HepG2 (cell line): Measurements from ENCODE around the gene SNX3. TPM values are rescaled to one million over a fixed set of nuclear protein-coding genes. Genes with fewer than 3 reads are reported as not detected.

ENCODE experiments used
- ESRRA ChIP-seq: sonication (generic); formaldehyde crosslinking; IDR thresholded peaks from 2 replicates; pipeline ENCODE4 v1.5.1; 2020; ENCODE audit warnings: mild to moderate bottlenecking, low read depth, missing genetic modification reagents
- HCFC1 ChIP-seq: fragments of 150-350 bp; IDR thresholded peaks from 2 replicates; pipeline ENCODE4 v1.6.1; 2014; ENCODE audit warnings: low read depth, low read length
- MED1 ChIP-seq: sonication (generic); formaldehyde crosslinking; IDR thresholded peaks from 2 replicates; pipeline ENCODE4 v1.4.0; 2020; ENCODE audit warnings: missing genetic modification reagents
- NFE2L2 ChIP-seq: fragments of 150-350 bp; IDR thresholded peaks from 2 replicates; pipeline ENCODE4 v1.6.1; 2014; ENCODE audit warnings: low read length
- THAP11 ChIP-seq: IDR thresholded peaks from 2 replicates; pipeline ENCODE4 v1.6.1; 2016; ENCODE audit warnings: missing biosample characterization, missing genetic modification reagents
- ZEB1 ChIP-seq: IDR thresholded peaks from 2 replicates; pipeline ENCODE4 v1.6.1; 2012; ENCODE audit warnings: mild to moderate bottlenecking, low read depth, inconsistent platforms; ENCODE audit not compliant: insufficient replicate concordance
- ZFP36L1 ChIP-seq: sonication (generic); formaldehyde crosslinking; IDR thresholded peaks from 2 replicates; pipeline ENCODE4 v1.8.0; 2022; ENCODE audit warnings: mild to moderate bottlenecking, missing genetic modification reagents, moderate library complexity
- ZMYM2 ChIP-seq: sonication (generic); formaldehyde crosslinking; IDR thresholded peaks from 2 replicates; pipeline ENCODE4 v1.8.0; 2022; ENCODE audit warnings: mild to moderate bottlenecking, missing genetic modification reagents
- ZNF549 ChIP-seq: sonication (generic); formaldehyde crosslinking; IDR thresholded peaks from 2 replicates; pipeline ENCODE4 v1.5.0; 2020; ENCODE audit warnings: missing genetic modification reagents
- ZNF552 ChIP-seq: sonication (generic); formaldehyde crosslinking; IDR thresholded peaks from 2 replicates; pipeline ENCODE4 v1.9.0; 2022; ENCODE audit warnings: missing genetic modification reagents, mild to moderate bottlenecking, borderline replicate concordance
- ZNF879 ChIP-seq: sonication (generic); formaldehyde crosslinking; IDR thresholded peaks from 2 replicates; pipeline ENCODE4 v1.8.1; 2023; ENCODE audit warnings: missing genetic modification reagents
- ZSCAN29 ChIP-seq: sonication (generic); formaldehyde crosslinking; conservative IDR thresholded peaks from 2 replicates; pipeline ENCODE4 v1.4.0; 2020; ENCODE audit warnings: mild to moderate bottlenecking, missing genetic modification reagents
- polyA plus RNA-seq, 8 experiments: library from polyadenylated mRNA; depleted of rRNA in 3 of 8; stranded (reverse) in 7 of 8; unstranded in 1 of 8; fragments of >200 nt; fragmentation: Illumina TruSeq in 4 of 8; extraction: Trizol in 4 of 8; gene quantifications; 2 replicates each; pipeline versions ENCODE4 v1.2.1 to v1.2.3, GENCODE V29; 2011 to 2016; ENCODE audit warnings: low read depth in 4 of 8, missing spikeins in 1 of 8, mixed read lengths in 1 of 8; ENCODE audit not compliant: insufficient read depth in 1 of 8
- total RNA-seq, 5 experiments: library from RNA; depleted of rRNA; stranded (reverse); fragments of >200 nt; fragmentation: Illumina TruSeq; extraction: Trizol; gene quantifications; 2 replicates each; pipeline ENCODE4 v1.2.3, GENCODE V29; 2016; ENCODE audit warnings: low read depth in 1 of 5
- TF ChIP-seq, protein P1 (sequence below): sonication (generic); formaldehyde crosslinking; IDR thresholded peaks from 2 replicates; pipeline ENCODE4 v1.4.0; 2020; ENCODE audit warnings: missing genetic modification reagents
- TF ChIP-seq, protein P2 (sequence below): sonication (generic); formaldehyde crosslinking; conservative IDR thresholded peaks from 2 replicates; pipeline ENCODE4 v1.8.0; 2022; ENCODE audit warnings: missing genetic modification reagents
- TF ChIP-seq, protein P3 (sequence below): sonication (generic); formaldehyde crosslinking; IDR thresholded peaks from 2 replicates; pipeline ENCODE4 v1.8.1; 2023; ENCODE audit warnings: mild to moderate bottlenecking, inconsistent platforms, moderate library complexity, missing genetic modification reagents, borderline replicate concordance
- TF ChIP-seq, protein P4 (sequence below): sonication (generic); formaldehyde crosslinking; IDR thresholded peaks from 2 replicates; pipeline ENCODE4 v1.8.0; 2022; ENCODE audit warnings: mild to moderate bottlenecking, missing genetic modification reagents
- TF ChIP-seq, protein P5 (sequence below): IDR thresholded peaks from 2 replicates; pipeline ENCODE4 v1.6.1; 2016; ENCODE audit warnings: missing compliant biosample characterization, missing genetic modification reagents, borderline replicate concordance
- TF ChIP-seq, protein P6 (sequence below): fragments of 450-650 bp; IDR thresholded peaks from 2 replicates; pipeline ENCODE4 v1.6.1; 2017; ENCODE audit warnings: mild to moderate bottlenecking

The SNX3 gene
- total and polyA plus RNA-seq, 2 of the 13 experiments (the other 11 are each of a cell fraction or from before 2014, with no cell fraction given) = 84.9 to 226 TPM

DNA sequence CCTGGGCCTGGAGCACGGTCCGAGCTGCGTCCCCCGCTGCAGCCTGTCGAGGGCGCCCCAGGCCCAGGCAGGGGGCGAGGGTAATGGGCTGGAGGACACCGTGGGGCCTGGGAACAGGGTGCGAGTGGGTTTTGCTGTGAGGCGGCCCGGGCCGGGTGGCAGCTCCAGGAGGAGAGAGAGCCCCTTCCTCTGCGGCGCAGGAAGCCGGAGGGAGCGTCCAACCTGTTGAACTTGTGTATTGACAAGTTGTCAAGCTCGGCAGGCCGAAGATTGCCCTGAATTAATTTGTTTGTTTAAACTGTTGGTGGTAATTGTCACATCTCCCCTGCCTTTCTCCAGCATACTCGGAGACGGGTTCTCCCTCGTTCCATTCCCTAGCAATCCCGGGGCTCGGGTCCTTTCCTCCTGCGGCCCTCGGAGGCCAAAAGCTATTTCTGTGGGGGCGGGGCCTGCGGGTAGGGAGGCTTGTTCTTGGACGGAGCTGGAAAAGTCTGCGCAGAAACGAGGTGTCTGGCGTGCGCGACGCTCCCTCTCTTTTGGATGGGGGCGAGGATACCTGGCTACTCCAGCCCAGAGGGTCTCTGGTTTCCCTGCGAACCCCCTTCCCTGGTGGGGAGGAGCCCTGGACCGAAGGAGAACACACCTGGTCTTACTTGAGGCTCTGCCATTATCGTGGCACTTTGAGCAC is 85.1 kb downstream of the SNX3 start (continued):
- TF ChIP-seq, protein P1, sequence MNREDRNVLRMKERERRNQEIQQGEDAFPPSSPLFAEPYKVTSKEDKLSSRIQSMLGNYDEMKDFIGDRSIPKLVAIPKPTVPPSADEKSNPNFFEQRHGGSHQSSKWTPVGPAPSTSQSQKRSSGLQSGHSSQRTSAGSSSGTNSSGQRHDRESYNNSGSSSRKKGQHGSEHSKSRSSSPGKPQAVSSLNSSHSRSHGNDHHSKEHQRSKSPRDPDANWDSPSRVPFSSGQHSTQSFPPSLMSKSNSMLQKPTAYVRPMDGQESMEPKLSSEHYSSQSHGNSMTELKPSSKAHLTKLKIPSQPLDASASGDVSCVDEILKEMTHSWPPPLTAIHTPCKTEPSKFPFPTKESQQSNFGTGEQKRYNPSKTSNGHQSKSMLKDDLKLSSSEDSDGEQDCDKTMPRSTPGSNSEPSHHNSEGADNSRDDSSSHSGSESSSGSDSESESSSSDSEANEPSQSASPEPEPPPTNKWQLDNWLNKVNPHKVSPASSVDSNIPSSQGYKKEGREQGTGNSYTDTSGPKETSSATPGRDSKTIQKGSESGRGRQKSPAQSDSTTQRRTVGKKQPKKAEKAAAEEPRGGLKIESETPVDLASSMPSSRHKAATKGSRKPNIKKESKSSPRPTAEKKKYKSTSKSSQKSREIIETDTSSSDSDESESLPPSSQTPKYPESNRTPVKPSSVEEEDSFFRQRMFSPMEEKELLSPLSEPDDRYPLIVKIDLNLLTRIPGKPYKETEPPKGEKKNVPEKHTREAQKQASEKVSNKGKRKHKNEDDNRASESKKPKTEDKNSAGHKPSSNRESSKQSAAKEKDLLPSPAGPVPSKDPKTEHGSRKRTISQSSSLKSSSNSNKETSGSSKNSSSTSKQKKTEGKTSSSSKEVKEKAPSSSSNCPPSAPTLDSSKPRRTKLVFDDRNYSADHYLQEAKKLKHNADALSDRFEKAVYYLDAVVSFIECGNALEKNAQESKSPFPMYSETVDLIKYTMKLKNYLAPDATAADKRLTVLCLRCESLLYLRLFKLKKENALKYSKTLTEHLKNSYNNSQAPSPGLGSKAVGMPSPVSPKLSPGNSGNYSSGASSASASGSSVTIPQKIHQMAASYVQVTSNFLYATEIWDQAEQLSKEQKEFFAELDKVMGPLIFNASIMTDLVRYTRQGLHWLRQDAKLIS (CRISPR knock-in tag) = no peak
- no peak for TF ChIP-seq THAP11 (CRISPR knock-in tag)
- no peak for TF ChIP-seq NFE2L2
- TF ChIP-seq, protein P2, sequence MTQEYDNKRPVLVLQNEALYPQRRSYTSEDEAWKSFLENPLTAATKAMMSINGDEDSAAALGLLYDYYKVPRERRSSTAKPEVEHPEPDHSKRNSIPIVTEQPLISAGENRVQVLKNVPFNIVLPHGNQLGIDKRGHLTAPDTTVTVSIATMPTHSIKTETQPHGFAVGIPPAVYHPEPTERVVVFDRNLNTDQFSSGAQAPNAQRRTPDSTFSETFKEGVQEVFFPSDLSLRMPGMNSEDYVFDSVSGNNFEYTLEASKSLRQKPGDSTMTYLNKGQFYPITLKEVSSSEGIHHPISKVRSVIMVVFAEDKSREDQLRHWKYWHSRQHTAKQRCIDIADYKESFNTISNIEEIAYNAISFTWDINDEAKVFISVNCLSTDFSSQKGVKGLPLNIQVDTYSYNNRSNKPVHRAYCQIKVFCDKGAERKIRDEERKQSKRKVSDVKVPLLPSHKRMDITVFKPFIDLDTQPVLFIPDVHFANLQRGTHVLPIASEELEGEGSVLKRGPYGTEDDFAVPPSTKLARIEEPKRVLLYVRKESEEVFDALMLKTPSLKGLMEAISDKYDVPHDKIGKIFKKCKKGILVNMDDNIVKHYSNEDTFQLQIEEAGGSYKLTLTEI = no peak
- TF ChIP-seq, protein P3, sequence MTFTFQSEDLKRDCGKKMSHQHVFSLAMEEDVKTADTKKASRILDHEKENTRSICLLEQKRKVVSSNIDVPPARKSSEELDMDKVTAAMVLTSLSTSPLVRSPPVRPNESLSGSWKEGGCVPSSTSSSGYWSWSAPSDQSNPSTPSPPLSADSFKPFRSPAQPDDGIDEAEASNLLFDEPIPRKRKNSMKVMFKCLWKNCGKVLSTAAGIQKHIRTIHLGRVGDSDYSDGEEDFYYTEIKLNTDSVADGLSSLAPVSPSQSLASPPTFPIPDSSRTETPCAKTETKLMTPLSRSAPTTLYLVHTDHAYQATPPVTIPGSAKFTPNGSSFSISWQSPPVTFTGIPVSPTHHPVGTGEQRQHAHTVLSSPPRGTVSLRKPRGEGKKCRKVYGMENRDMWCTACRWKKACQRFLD (CRISPR knock-in tag) = no peak
- TF ChIP-seq, protein P4, sequence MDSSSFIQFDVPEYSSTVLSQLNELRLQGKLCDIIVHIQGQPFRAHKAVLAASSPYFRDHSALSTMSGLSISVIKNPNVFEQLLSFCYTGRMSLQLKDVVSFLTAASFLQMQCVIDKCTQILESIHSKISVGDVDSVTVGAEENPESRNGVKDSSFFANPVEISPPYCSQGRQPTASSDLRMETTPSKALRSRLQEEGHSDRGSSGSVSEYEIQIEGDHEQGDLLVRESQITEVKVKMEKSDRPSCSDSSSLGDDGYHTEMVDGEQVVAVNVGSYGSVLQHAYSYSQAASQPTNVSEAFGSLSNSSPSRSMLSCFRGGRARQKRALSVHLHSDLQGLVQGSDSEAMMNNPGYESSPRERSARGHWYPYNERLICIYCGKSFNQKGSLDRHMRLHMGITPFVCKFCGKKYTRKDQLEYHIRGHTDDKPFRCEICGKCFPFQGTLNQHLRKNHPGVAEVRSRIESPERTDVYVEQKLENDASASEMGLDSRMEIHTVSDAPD (CRISPR knock-in tag) = no peak
- no peak for TF ChIP-seq ZNF549
- TF ChIP-seq ZEB1 = no peak
- TF ChIP-seq ZFP36L1 (CRISPR knock-in tag) = no peak
- no peak for TF ChIP-seq HCFC1
- no peak for TF ChIP-seq ESRRA (CRISPR knock-in tag)
- no peak for TF ChIP-seq ZMYM2
- no peak for TF ChIP-seq ZSCAN29
- TF ChIP-seq ZNF879 (CRISPR knock-in tag) = no peak
- TF ChIP-seq, protein P5, sequence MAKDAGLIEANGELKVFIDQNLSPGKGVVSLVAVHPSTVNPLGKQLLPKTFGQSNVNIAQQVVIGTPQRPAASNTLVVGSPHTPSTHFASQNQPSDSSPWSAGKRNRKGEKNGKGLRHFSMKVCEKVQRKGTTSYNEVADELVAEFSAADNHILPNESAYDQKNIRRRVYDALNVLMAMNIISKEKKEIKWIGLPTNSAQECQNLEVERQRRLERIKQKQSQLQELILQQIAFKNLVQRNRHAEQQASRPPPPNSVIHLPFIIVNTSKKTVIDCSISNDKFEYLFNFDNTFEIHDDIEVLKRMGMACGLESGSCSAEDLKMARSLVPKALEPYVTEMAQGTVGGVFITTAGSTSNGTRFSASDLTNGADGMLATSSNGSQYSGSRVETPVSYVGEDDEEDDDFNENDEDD (CRISPR knock-in tag) = no peak
- TF ChIP-seq, protein P6, sequence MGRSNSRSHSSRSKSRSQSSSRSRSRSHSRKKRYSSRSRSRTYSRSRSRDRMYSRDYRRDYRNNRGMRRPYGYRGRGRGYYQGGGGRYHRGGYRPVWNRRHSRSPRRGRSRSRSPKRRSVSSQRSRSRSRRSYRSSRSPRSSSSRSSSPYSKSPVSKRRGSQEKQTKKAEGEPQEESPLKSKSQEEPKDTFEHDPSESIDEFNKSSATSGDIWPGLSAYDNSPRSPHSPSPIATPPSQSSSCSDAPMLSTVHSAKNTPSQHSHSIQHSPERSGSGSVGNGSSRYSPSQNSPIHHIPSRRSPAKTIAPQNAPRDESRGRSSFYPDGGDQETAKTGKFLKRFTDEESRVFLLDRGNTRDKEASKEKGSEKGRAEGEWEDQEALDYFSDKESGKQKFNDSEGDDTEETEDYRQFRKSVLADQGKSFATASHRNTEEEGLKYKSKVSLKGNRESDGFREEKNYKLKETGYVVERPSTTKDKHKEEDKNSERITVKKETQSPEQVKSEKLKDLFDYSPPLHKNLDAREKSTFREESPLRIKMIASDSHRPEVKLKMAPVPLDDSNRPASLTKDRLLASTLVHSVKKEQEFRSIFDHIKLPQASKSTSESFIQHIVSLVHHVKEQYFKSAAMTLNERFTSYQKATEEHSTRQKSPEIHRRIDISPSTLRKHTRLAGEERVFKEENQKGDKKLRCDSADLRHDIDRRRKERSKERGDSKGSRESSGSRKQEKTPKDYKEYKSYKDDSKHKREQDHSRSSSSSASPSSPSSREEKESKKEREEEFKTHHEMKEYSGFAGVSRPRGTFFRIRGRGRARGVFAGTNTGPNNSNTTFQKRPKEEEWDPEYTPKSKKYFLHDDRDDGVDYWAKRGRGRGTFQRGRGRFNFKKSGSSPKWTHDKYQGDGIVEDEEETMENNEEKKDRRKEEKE = no peak
- TF ChIP-seq MED1 (CRISPR knock-in tag) = no peak
- TF ChIP-seq ZNF552 (CRISPR knock-in tag) = no peak
